Fibroblast of skin of right biceps (primary cell): ENCODE measurements around the gene APBA3.

Source experiments
- DNase-seq: peaks from one replicate; pipeline ENCODE4 v3.0.0-alpha.2; 2013

The APBA3 gene

DNA sequence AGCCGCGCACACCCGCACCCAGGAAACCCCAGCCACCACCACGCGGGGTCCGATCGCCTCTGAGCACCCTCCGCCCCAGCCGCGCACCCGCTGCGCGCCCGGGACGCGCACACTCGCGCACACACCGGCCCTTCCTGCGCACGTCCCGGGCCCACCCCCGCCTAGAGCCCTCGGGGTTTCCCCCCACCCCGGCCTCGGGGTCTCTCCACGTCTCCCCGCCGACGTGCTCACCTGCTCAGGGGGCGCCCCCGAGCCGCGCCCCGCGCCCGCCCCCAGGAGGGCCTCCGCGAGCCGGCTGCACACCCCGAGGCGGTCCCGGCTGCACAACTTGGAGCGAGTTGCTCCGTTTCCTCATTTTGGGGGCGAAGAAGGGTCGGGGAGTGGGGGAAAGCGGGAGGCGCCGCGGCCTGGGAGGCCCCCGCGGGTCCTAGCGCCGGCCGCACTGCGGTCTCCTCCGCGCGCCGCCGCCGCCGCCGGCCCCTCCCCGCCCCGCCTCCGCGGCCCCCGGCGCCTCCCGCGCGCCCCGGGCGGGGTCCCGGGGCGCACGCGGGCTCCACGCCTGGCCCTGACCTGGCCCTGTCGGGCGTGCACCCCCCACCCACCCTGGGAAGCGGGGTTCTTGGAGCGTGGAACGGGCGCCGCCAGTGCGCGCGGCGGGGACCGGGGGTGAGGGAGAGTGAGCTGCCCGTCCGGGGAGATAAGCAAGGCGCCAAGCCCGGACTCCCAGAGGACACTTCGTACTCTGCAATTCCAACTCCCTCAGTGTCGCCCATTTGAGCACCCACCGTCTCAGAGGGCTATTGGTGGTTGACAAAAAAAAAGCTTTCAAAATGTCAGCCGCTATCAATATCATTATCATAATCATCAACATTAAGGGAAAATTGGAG, 24.7 kb upstream of the APBA3 start, which contains the start of gene MATK:
MATK (minus strand) TSS at position 444 of the 887 bp plus-strand sequence. CDS start 1,246 bp downstream, outside the sequence.
- no peak for DNase-seq

DNA sequence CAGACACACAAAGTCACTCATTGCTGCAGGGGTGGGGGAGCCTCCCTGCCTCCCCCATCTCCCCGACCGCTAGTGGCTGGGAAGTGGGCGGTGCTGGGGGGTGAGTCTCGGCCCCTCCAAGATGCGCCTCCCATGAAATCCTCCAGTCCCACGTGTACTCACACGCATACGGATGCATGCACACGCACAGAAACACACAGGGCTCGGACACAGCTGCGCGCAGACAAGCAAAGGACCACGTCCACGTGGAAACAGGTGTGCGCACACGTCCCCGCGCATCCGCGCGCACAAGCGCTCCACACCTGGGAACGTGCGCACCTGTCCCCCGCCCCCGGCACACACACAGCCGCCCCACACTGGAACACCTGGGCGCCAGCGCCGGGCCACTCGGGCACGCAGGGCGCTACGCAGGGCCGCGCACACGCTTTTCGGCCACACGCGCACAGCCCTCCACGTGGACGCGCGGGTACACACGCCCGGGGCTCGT, 24.0 kb upstream of the APBA3 start:
- no peak for DNase-seq

DNA sequence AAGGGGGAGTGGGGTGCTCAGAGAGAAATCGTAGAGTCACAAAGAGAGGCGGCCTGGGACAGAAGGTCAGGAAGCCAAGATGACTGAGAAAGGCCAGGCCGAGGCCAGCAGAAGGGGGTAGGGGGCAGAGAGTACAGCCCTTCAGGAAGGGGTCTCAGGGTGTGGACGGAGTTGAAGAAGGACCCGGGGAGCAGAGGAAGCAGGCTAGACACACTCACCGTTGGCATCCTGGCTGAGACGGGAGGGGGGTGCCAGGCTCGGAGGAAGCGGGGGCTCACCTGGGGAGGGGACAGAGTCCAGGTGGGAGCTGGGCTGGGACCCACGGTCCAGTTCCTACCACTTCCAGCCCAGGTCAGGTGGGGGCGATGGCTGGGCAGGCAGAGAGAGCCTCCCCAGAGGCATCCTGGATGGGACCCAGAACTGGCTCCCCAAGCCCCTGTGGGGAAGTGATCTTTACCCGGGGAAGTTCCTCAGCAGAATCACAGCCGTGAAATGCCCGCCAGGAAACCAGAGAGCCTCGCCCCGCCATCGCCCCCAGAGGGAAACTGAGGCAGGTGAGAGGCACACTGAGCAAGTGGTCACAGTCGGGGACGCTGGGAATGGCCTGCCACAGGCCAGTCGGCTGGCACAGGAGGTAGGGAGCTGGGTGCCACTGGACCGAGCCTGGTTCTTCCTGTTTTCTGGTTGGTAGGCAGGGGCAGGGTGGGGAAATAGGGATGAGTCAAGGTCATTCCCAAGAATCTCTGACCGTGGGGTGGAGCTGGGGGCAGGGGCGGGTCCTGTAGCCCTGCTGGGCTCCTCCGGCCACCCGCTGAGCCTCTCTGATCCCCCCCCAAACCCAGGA, 23.3 kb upstream of the APBA3 start:
- DNase-seq, result no peak

DNA sequence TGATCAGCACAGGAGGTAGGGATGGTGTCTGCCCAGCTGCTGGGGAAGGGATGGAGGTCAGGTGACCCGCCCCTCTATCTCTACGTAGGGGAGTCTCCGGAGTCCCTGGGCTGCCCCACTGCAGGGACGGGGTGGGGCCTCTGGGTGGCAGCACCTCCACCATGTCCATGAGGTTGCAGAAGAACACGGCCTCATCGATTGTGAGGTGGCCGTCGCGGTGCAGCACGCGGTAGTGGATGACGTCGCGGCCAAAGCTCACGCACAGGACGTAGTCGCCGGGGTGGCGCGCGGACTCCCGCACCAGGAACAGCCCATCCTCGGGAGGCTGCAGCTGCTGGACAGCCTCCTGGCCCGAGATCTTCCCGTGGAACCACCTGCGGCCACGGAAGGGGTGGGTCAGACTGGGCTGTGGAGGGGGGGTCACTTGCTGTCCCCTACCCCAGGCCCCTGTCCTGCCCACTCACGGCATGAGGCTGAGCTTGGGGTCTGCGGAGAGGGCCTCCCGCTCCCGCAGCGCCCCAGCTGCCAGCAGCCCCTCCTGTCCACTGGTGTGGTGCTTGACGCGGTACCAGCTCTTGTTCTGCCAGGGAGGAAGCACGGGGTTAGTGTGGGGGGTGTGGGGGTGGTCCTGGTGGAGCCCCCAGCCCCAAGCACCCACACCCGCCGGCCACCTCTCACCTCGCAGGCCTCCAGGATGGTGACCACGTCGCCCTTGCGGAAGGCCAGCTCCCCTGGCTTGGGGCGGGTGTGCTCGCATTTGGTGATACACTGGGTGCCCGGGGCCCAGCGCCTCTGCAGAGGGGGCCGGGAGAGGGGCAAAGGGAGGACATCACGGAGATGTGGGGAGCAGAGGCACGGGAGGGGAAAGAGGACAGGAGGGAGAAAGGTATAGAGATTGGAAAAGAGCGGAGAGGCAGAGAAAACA, 22.4 kb upstream of the APBA3 start:
- no peak for DNase-seq

DNA sequence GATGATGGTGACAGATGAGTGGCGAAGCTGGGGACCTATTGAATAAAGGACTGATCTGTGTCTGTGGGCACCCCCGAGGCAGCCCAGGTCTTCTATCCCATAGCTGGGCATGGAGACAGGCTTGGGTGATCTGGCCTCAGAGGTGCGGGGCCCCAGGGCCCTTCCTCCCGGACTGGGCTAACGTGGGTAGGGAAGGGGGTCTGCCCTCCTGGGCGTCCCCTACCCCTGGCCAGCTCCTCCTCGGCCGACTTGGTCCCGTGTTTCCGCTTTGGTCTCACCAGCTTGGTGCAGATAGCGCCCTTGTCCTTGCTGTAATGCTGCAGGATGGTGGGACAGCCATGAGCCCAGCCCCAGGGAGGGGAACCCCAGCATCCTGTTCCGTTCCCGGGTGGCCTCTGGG, 21.4 kb upstream of the APBA3 start:
- no peak for DNase-seq

DNA sequence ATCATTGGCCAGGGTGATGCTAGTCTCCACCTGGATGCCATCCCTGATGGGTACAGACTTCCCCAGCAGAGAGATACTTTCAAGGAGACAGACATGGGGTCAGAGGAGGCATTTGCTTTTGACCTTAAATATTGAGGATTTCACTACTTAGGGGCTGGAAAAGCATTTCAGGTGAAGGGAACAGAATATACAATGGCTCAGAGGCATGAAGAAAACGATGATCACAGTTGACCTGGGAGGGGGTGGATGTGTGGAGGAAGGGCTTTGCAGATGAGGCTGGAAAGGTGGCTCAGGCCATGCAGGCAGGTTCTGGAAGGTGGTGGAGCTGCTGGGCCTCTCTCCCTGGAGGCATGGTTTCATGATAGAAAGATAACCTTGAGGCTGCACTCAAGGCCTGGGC, 20.8 kb upstream of the APBA3 start:
- no peak for DNase-seq

DNA sequence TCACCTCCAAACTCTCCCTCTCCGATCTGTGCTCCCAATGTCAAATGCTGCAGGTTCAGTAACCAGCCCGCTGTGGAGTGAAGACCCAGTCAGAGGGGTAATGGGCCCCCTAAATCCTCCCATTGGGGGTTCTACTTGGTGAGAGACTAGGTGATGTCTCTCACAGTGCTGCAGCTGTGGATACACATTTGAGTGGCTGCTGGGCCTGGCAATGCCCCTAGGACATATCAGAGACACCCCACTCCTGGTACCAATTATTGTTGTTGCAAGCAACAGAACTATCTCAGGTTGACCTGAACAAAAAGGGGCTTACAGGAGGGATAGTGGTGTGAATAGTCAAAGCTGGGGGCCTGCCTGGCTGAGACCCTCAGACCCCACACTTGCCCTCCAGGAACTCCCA, 20.1 kb upstream of the APBA3 start:
- no peak for DNase-seq

DNA sequence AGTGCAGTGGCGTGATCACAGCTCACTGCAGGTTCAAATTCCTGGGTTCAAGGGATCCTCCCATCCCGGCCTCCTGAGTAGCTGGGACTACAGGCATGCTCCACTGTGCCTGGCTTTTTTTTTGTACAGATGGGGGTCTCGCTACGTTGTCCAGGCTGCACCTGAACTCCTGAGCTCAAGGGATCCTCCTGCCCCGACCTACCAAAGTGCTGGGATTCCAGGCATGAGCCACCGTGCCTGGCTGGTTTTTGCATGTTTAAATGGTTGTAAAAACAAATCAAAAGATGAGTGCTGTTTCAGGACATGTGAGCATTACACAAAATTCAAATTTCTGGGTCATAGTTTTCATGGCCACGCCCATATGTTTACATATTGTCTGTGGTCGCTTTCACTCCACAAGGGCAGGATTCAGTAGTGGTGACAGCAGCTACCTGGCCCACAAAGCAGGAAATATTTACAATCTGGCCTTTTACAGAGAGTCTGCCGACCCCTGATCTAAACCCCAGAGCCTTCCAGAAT, 19.4 kb upstream of the APBA3 start:
- no peak for DNase-seq

DNA sequence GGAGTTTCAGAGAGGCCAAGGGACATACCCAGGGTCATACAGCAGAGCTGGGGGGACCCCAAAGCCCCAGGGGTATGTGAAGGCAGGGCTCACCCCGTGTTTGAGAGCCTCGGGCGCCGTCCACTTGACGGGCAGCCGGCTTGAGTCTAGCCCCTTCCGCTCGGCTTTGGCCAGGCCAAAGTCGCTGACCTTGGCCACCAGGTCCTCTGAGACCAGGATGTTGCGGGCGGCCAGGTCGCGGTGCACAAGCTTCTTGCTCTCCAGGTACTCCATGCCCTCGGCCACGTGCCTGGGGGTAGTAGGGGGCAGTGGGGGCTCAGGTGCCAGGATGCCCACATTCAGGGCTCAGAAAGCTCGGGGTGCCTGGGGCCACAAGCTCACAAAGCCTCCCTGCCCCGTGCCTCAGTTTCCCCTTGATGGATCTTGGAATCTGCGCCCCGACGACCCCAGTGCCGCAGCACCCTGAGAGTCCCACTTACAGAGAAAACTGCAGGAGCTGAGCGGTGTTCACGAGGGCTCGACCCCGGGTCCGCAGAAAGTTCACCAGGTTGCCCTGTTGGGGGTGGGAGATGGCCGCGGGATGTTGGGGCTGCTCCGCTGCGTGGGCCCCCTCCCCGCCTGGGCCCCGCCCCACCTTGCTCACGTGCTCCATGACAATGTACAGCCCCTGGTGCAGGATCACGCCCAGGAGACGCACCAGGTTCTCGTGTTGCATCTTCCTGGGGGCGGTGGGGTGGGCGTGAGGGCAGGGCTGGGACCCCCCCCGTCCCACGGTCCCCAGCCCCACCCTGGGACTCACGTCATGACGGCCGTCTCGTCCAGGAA, 17.6 kb upstream of the APBA3 start:
- no peak for DNase-seq

DNA sequence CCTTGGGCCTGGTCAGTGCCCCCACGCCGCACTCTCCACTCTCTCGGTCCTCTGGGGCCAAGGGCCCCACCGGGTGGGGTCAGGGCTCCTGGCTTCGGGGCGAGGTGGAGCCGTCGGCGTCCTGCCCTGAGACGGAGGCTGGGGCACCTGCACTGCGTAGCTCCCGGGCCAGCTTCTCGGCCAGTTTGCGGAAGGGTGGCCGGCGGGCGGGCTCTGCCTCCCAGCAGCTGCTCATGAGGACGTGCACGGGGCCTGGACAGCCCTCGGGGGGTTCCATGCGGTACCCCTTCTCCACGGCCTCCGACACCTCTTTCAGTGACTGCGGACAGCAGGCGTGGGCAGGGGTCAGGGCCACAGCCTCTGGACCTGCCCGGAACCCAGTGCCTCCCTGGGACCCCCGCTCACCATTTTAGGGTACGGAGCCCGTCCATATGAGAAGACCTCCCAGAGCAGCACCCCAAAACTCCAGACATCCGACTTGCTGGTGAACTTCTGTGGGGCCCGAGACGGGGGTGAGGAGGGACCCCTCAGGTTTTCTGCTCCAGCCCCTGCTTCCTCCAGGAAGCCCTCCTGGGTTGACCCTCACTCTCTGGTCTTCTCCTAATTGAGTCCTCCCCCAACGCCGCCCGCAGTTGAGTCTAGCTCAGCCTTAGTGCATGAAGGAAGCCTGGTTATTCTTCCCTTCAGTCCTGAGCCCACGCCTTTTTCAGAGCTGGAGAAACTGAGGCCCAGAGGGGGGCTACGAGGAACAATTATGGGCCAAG, 16.8 kb upstream of the APBA3 start:
- no peak for DNase-seq

DNA sequence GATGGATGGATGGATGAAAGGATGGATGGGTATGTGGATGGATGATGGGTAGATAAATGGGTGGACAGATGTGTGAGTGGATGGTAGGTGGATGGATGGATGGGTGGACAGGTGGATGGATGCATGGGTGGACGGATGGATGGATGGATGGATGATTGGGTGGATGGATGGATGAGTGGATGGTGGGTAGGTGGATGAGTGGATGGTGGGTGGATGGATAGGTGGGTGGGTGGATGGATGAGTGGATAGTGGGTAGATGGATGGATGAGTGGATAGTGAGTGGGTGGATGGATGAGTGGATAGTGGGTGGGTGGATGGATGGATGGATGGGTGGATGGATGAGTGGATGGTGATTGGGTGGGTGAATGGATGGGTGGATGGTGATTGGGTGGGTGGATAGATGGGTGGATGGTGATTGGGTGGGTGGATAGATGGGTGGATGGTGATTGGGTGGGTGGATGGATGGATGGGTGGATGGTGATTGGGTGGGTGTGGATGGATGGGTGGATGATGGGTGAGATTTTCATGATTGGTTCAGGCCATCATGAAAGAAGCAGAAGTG, 15.1 kb upstream of the APBA3 start:
- no peak for DNase-seq

DNA sequence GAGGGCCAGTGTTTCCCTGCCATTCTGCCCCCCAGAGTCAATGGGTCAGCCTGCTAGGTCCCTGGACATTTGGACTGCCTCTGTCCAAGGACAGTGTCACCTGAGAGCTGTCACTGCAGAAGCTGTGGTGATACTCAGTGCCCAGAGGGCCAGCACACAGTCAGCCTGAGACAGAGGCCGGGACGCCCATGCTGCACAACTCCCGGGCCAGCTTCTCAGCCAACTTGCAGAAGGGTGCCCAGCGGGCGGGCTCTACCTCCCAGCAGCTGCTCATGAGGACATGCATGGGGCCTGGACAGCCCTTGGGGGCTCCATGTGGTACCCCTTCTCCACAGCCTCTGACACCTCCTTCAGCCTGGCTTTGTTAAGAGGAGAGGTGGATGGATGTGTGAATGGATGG, 14.3 kb upstream of the APBA3 start:
- no peak for DNase-seq

DNA sequence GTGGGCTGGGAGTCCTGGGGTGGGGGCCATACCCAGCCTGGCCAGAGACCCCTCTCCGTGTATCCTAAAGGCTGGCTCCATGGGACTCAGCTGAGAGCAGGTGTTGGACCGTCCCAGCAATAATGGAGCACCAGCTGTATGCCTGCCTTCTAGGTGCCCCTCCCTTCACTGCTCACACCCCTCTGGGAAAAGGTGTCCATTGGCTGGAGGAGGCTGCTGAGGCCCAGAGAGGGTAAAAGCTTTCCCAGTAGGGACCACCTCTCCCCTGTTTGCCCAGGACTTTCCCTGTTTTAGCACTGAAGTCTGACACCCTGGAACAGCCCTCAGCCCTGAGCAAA, 13.9 kb upstream of the APBA3 start:
- no peak for DNase-seq

DNA sequence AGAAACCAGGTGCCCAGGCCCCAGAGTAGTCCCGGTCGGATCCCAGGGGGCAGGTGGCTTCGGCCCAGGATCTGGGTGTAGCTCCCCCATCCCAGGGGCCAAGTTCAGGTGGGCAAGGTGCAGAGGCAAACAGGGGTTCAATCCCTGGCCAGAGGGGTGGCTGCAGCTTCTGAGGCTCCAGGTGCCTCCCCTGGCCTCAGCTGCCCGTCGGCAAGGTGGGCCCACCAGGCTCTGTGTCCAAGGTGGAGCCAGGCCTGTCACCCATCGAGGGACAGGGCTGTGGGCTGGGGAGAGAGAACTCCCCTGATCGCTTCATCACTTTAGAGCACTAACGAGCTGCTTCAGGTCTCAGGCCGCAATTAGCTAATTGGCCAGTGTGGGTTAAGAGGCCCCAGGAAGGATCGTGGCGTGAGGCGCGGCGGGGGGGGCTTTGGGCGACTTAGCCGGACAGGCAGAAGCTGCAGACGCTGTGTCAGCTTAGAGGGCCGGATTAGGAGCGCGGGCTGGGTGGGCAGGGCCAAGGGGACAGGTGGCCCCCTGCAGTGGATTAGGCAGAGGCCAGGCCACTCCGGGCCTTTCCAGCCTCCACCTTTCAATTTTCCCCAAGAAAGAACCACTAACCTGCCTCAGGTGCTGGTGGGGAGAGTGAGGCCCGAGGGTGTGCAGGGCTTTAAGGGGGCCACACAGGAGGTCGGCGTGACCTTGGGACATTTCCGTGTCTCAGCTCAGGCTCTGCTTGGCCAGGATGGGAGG, 13.3 kb upstream of the APBA3 start:
- no peak for DNase-seq

DNA sequence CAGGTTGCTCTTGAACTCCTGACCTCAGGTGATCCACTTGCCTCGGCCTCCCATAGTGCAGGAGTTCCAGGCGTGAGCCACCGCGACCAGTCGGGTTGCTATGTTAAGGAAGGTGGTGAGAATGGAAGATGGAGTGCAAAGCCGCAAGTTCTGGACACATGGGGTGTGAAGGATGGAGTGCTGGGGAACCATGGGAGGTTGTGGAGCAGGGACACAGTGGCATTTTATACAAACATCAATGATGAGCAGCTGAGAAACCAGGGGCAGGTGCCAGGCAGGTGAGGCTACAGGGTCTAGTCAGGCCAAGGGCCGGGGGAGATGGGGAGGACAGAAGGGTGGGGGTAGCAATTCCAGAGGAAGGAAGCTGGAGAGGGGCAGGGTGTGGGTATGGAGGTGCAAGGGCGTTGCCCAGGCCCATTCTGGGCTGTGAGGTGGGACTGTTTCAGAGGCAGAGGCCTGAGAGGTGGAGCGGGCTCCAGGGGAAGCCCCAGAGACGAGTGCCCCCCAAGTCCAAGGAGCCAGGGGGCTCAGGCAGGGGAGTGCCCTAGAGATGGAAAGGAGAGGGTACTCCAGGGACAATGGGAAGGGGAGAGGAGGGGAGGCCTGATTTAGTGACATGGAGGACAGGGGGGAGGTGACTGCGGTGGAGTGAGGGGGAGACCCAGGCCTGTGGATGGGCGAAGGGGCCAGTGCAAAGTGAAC, 12.5 kb upstream of the APBA3 start:
- no peak for DNase-seq

DNA sequence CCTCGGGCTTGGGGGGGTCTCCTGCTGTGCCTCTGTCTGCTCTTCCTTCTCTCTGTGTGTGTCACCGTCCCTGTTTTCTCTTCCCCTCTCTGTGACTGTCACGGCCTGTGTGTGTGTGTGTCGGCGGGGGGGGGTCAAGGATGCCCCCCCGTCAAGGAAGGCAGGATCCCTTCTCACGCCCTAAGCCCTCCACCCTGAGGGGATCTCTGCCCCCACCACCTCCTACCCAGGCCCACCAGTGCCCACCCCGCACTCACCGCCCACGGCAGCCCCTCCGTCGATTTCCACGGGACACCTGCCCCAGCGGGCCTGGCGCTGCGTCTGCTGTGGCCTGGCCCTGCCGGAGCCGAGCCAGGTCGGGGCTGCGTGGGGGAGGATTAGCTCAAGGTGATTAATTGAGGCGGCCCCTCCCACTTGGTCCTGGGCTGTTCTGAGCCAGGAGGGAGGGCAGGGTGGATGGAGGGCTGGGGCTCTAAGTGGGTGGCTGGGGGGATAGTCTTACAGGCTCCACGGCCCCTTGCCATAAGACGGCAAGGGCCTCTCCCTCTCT, 10.5 kb upstream of the APBA3 start, which contains the start of gene RAX2:
RAX2 (minus strand) TSS at position 323 of the 550 bp plus-strand sequence. CDS start 486 bp downstream, outside the sequence.
- DNase-seq, result no peak

DNA sequence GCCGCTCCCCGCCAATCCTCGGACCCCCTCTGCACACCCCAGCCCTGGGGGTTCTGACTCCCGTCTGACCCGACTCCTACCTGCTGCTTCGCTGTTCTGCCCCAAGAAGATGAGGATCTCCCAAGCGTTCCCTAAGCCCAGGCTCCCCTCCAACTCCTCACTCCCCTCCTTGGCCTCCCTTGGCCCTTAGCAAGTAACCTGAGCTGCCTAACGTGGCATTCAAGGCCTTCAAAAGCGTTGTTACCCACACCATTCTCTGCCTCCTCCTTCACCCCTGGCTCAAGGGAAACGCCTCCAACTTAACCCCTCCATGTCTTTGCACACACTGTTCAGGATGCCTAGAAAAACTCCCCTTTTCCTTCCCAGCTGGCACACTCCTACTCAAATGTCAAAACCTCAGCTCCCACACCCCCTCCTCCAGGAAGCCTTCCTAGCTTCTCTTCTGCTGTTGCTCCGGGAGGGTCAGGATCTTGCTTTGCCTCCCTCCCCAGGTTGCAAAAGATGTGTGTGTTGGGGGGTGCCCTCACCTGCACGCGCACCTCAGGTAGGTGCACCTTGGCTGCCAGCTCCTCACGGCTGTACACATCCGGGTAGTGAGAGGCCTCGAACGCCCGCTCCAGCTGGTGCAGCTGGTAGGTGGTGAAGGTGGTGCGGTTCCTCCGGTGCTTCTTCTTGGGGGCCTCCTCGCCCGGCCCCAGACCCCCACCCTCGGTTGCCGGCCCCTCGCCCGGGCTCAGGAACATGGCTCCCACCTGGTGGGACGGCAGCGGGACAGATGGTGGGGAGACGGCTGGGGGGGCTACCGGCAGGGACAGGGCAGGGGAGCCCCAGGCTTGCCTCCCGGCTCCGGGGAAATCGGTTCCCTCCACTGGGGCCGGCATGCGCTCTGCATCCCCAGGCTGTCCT, 9.8 kb upstream of the APBA3 start:
- no peak for DNase-seq
